Calu3 (cell line): ENCODE results near the gene GPX5. TPM values are rescaled to one million over a fixed set of nuclear protein-coding genes. Genes with fewer than 3 reads are reported as not detected.
"Not testable (repeated sequence)": the region's sequence is repeated elsewhere in the genome, so short reads cannot be mapped to it uniquely, and the experiment has no call there.

Source experiments
- BruUV-seq: library from RNA; stranded (reverse); fragments of 400-500 nt; replicated peaks from 2 replicates; lab custom pipeline; 2021; lab: Mats Ljungman, UMichigan
- CTCF ChIA-PET: fragments of 300-600 bp; sonication (Branson Sonifier 250); formaldehyde crosslinking; loops from one replicate; lab custom pipeline; 2022; ENCODE audit warnings: antibody characterized with exemption; lab: Charles Lee
- DNase-seq: peaks from one replicate; pipeline ENCODE4 v3.0.0; 2022
- H3K27ac Mint-ChIP-seq: one replicate; pipeline ENCODE4 v1.8.0; 2022; ENCODE audit warnings: mixed read lengths; ENCODE audit not compliant: unreplicated experiment
- H3K27me3 Mint-ChIP-seq: one replicate; pipeline ENCODE4 v1.8.0; 2022; ENCODE audit warnings: mixed read lengths; ENCODE audit not compliant: unreplicated experiment
- H3K36me3 Mint-ChIP-seq: one replicate; pipeline ENCODE4 v1.8.0; 2022; ENCODE audit warnings: mild to moderate bottlenecking, moderate library complexity, mixed read lengths; ENCODE audit not compliant: insufficient read depth, unreplicated experiment
- H3K4me1 Mint-ChIP-seq: one replicate; pipeline ENCODE4 v1.8.0; 2022; ENCODE audit warnings: mild to moderate bottlenecking, low read depth, mixed read lengths; ENCODE audit not compliant: unreplicated experiment
- H3K4me3 Mint-ChIP-seq: one replicate; pipeline ENCODE4 v1.8.0; 2022; ENCODE audit warnings: mild to moderate bottlenecking, low read depth, moderate library complexity, mixed read lengths; ENCODE audit not compliant: unreplicated experiment
- H3K9me3 Mint-ChIP-seq: one replicate; pipeline ENCODE4 v1.8.0; 2022; ENCODE audit warnings: low read depth, mixed read lengths; ENCODE audit not compliant: unreplicated experiment
- CTCF ChIP-seq: fragments of 200-600 bp; IDR thresholded peaks from one replicate; pipeline ENCODE4 v1.8.0; 2022; ENCODE audit warnings: antibody characterized with exemption; ENCODE audit not compliant: unreplicated experiment
- intact Hi-C: fragments of 100-400 bp; cut with micrococcal nuclease; formaldehyde crosslinking; loops from one replicate; pipeline ENCODE4 v1.10.0; 2022; ENCODE audit not compliant: unreplicated experiment
- total RNA-seq: library from RNA; stranded (reverse); gene quantifications from 2 replicates; pipeline ENCODE4 v1.2.3, GENCODE V29; 2022

The GPX5 gene
- total RNA-seq, 1 experiment from 2014 or later, result not detected

GRCh38 chr6:28497893-28498292 lies 27.8 kb upstream of the GPX5 start:
- no peaks in the 10 kb centered on the region for H3K36me3 Mint-ChIP-seq
- no peaks in the 10 kb centered on the region for H3K27me3 Mint-ChIP-seq
- H3K9me3 Mint-ChIP-seq, result no peaks in the 10 kb centered on the region
- no peak for DNase-seq
- H3K27ac Mint-ChIP-seq, result no peak overlapping the region
- CTCF ChIA-PET, result no interaction called here
- TF ChIP-seq CTCF, result no peak
- no peak overlapping the region for H3K4me3 Mint-ChIP-seq
- BruUV-seq, result no TSS peak
- no peaks in the 10 kb centered on the region for H3K4me1 Mint-ChIP-seq
- intact Hi-C loops, result no loop called here

GRCh38 chr6:28501259-28501658 lies 24.4 kb upstream of the GPX5 start:
- no TSS peak for BruUV-seq
- H3K36me3 Mint-ChIP-seq, result no peaks in the 10 kb centered on the region
- no peak for DNase-seq

DNA sequence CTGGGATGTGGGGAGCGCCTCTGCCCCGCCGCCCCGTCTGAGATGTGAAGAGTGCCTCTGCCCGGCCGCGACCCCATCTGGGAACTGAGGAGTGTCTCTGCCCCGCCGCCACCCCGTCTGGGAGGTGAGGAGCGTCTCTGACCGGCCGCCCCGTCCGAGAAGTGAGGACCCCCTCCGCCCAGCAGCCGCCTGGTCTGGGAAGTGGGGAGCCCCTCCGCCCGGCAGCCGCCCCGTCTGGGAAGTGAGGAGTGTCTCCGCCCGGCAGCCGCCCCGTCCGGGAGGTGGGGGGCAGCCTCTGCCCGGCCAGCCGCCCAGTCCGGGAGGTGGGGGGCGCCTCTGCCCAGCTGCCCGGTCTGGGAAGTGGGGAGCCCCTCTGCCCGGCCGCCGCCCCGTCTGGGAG lies 23.5 kb upstream of the GPX5 start:
- peaks cover 21% of the 10 kb centered on the region for H3K27me3 Mint-ChIP-seq
- H3K9me3 Mint-ChIP-seq, CTCF ChIA-PET, intact Hi-C loops, H3K27ac Mint-ChIP-seq, BruUV-seq, DNase-seq, H3K36me3 Mint-ChIP-seq, H3K4me3 Mint-ChIP-seq, H3K4me1 Mint-ChIP-seq: not testable (repeated sequence)

More at GRCh38 chr6:28501259-28501658, 24.4 kb upstream of the GPX5 start:
- no peak overlapping the region for H3K27ac Mint-ChIP-seq
- no peak overlapping the region for H3K4me3 Mint-ChIP-seq
- H3K9me3 Mint-ChIP-seq, result no peaks in the 10 kb centered on the region
- intact Hi-C loops, result no loop called here
- peaks cover 13% of the 10 kb centered on the region for H3K27me3 Mint-ChIP-seq
- TF ChIP-seq CTCF, result no peak
- CTCF ChIA-PET, result no interaction called here
- H3K4me1 Mint-ChIP-seq, result no peaks in the 10 kb centered on the region

GRCh38 chr6:28502709-28503305 lies 22.9 kb upstream of the GPX5 start:
- H3K4me3 Mint-ChIP-seq, DNase-seq, BruUV-seq, H3K4me1 Mint-ChIP-seq, H3K36me3 Mint-ChIP-seq, H3K9me3 Mint-ChIP-seq, CTCF ChIA-PET, H3K27ac Mint-ChIP-seq, intact Hi-C loops: not testable (repeated sequence)
- H3K27me3 Mint-ChIP-seq, result peaks cover 28% of the 10 kb centered on the region

DNA sequence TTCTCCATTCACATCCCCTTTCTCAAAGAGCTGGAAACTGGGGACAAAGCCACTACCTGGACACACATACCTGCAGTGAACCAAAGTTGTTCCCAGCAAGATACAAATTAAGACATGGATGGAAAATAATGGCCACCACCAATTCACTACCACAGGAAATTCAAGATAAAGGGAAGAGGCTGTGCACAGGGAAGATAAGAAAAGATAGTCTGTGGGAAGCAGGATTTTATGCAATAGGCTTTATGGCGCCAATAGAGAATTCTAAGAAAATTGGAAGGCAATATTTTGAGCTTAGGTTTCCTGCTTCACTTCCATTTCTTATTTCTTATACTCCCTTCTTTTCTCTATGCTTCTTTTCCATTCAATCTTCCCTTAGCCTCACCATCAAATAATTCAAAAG lies 19.9 kb upstream of the GPX5 start:
- no peak overlapping the region for H3K4me3 Mint-ChIP-seq
- H3K36me3 Mint-ChIP-seq, result no peaks in the 10 kb centered on the region
- no peaks in the 10 kb centered on the region for H3K4me1 Mint-ChIP-seq
- H3K27ac Mint-ChIP-seq, result no peak overlapping the region
- peaks cover 28% of the 10 kb centered on the region for H3K27me3 Mint-ChIP-seq
- intact Hi-C loops, result no loop called here
- BruUV-seq, result no TSS peak
- TF ChIP-seq CTCF, result no peak
- no peak for DNase-seq
- CTCF ChIA-PET, result interaction anchor here (0.7 kb wide), 1 partner anchor 1304 kb away, joined by 4 read pairs; no protein-coding TSS in a partner anchor
- H3K9me3 Mint-ChIP-seq, result no peaks in the 10 kb centered on the region
